ENCODE results near the gene ZFP92.
A peak's percentile ranks its signal among the peaks of the same experiment; 100 is the strongest.
"Not testable (repeated sequence)": the region's sequence is repeated elsewhere in the genome, so short reads cannot be mapped to it uniquely, and the experiment has no call there.

Gene ZFP92

GRCh38 chrX:153379971-153380581, 31.2 kb upstream of the ZFP92 start:
- H3K4me3 ChIP-seq (ENCODE audit: low read length), result no peak overlapping the region
- no peak for DNase-seq (ENCODE audit: low read depth)
- TF ChIP-seq CTCF (conservative IDR thresholded peaks at IDR 0.05; ENCODE audit: low read length), result no peak

GRCh38 chrX:153380691-153381090, 30.6 kb upstream of the ZFP92 start:
- H3K4me3 ChIP-seq (ENCODE audit: low read length), result no peak overlapping the region
- DNase-seq (ENCODE audit: low read depth), result no peak
- no peak for TF ChIP-seq CTCF (conservative IDR thresholded peaks at IDR 0.05; ENCODE audit: low read length)

DNA sequence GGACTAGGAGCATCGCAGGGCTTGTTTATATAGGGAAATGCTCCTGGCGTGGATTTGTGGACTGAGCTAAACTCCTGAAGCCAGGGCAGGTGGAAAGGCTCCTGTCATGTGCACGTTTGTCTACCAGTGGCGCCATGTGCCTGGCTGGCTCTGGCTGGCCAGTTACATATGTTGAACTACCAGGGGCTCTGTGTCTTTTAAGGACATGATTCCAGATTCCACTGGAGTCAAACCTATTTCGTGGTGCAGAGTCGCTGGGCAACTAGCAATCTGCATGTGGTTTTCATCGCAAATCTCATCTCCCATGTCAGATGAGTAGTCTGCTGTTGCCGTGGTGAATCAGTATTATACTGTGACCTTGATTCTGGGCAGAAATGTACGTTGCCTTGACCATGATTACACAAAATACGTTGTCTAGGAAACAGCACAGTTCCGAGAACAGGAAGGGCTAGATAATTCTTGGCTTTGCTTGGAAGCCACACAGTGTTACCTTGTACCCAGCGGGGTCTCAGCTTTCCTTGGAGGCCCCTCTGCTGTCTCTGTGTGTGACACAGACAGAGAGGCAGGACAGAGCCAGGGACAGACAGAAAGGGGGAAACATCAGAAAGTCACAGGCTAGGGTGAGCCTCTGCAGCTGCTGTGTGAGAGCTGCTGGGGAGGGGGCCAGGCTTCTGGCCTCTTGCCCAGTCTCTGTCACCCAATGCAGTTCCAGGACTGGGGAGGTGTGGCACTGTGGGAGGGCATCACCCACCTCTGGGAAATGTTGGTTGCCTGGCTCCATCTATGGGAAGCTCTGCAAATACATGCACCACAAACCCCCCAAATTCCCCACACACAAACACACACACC, 29.4 kb upstream of the ZFP92 start:
- peak; percentile 92 for DNase-seq (ENCODE audit: low read depth)
- H3K4me3 ChIP-seq (ENCODE audit: low read length), result no peak overlapping the region
- TF ChIP-seq CTCF (conservative IDR thresholded peaks at IDR 0.05; ENCODE audit: low read length), result peak; percentile 27

DNA sequence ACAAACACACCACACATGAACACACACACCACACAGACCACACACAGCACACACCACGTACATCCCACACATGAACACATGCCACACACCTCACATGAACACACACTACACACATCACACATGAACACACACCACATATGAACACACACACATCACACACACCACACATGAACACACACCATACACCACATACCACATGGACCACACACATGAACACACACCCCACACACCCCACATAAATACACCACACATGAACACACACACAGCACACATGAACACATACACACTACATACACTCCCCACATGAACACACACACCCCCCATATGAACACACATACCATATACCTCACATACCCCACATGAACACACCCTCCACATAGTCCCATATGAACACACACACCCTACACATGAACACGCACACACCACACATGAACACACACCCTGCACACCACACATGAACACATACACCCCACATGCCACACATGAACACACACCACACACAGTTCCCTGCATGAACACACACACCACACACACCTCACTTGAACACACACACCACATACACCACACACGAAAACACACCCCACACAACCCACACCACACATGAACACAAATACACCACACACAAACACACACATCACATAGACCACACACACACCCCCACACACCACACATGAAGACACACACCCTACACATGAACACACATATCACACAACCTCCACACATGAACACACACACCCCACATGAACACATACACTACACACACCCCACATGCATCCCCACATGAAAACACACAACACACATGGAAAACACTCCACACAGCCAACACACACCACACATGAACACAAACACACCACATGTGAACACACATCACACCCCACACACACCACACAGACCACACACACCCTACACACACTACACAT, 28.4 kb upstream of the ZFP92 start:
- DNase-seq (ENCODE audit: low read depth), result no peak
- no peak overlapping the region for H3K4me3 ChIP-seq (ENCODE audit: low read length)
- TF ChIP-seq CTCF (conservative IDR thresholded peaks at IDR 0.05; ENCODE audit: low read length), result no peak

DNA sequence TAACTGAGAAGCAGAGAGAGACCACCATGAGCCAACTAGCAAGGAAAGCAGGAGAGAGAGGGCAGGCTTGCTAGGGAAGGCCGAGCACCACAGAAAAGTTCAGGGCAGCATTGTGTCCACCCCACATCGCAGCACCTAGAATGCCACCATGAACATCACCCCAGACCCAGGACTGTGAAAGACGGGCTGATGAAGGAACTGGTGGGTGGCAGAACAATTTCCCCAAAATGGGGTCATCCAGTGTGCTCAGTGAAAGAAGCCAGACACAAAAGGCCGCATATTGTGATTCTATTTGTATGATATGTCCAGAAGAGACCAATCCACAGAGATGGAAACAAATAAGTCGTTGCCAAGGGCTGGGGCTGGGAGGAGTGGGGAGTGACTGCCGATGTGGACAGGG, 26.9 kb upstream of the ZFP92 start:
- no peak overlapping the region for H3K4me3 ChIP-seq (ENCODE audit: low read length)
- no peak for DNase-seq (ENCODE audit: low read depth)
- TF ChIP-seq CTCF (conservative IDR thresholded peaks at IDR 0.05; ENCODE audit: low read length), result no peak

DNA sequence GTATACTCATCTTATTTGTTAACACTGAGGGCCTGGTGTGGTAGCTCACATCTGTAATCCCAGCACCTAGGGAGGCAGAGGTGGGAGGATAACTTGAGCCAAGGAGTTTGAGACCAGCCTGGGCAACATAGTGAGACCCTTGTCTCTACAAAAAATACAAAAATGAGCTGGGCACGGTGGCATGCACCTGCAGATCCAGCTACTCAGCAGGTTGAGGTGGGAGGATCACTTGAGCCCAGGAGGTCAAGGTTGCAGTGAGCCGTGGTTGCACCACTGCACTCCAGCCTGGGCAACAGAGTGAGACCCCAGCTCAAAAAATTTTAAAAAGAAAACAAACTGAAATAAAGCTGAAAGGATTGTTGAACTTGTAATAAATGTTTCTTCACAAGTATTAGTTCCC, 26.3 kb upstream of the ZFP92 start:
- DNase-seq (ENCODE audit: low read depth); H3K4me3 ChIP-seq (ENCODE audit: low read length): not testable (repeated sequence)

DNA sequence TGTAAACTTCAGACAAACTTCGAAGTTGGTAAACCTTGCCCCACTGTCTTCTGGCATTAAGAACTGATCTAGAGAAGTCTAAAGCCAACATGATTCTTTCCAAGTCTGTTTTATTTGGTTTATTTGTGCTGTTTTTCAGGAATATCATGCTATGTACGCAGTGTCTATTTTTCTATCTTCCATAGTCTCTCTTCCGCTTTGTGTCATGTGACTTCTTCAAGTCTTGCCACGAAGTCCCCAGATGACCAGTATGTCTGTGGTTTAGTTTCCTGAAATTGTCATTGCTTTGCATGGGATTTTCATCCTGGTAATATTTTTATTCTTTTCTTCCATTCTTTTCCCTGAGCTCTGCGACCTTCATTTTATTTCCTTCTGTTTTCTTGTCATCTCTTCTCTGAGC, 25.2 kb upstream of the ZFP92 start:
- no peak for TF ChIP-seq CTCF (conservative IDR thresholded peaks at IDR 0.05; ENCODE audit: low read length)
- DNase-seq (ENCODE audit: low read depth), result no peak
- no peak overlapping the region for H3K4me3 ChIP-seq (ENCODE audit: low read length)
